ENCODE results near the gene SERINC5. TPM values are rescaled to one million over a fixed set of nuclear protein-coding genes. Genes with fewer than 3 reads are reported as not detected.
"Not testable (repeated sequence)": the region's sequence is repeated elsewhere in the genome, so short reads cannot be mapped to it uniquely, and the experiment has no call there.

The SERINC5 gene
- total RNA-seq, 1 donor from 2014 or later: 14.8 TPM

DNA sequence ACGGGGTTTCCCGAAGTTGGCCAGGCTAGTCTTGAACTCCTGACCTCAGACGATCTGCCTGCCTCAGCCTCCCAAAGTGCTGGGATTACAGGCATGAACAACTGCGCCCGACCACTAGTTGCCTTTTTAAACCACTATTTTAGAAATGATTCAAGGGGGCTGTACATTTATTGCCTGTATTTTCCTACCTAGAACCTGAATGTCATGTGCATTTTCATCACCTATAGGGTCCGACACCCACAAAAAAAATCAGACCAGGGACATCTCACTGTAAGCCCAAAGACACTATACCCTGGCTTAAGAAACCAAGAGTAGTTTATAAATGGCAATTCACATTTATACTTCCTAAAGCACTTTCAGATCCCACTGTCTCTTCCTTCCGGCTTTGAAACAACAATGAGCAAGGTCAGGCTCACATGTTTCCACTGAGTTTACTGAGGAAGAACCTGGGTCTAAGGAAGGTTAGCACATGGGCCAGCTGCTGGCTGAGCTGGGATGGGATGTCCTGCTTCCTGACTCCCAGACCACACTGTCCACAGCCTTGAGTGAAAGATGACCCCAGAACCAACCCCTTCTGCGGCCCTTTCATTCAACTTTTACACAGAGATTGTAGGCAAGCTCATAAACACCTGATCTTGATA, 87.3 kb downstream of the SERINC5 start:
- peak; percentile 47 for DNase-seq

DNA sequence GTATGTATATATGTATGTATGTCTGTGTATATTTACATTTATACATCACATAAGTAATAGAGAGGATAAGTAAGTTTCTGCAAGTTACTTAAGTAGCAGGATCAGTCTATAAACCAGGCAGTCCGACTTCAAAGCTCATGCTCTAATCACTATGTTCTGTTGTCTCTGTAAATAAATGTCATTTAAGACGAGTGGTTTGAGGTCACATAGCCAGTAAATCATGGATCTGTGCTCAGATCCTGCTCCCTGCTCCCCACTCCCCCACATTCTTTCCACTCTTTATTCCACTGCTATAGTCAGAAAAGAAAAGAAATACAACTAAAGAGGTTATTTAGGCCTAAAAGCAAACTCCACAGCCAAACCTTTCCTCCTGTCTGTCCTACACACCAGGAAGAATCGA, 90.4 kb downstream of the SERINC5 start:
- no peak for DNase-seq

DNA sequence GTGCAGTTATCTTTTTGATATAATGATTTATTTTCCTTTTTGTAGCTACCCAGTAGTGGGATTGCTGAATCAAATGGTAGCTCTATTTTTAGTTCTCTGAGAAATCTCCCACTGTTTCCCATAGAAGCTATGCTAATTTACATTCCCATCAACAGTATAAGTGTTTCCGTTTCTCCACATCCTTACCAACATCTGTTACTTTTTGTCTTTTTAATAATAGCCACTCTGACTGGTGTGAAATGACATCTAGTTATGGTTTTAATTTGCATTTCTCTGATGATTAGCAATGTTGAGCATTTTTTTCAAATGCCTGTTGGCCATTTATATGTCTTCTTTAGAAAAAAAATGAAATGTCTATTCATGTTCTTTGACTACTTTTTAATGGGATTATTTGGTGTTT, 94.7 kb downstream of the SERINC5 start:
- no peak for DNase-seq

DNA sequence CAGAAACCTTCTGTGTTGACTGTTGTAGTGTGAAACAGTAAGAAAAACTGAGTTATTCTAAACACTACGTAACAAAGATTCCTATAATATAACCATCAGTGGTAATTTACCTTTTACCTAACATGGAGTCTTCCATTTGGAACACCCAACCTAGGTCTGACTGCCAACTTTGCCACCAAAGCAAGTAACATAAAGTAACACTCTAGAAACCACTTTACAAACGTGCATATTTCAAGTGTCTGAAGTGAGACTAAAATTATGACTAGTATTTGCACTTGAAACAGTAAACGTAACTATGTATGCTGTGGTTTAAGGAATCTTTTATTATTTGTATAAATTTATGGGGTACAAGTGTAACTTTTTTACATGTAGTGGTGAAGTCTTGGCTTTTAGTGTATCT, 95.6 kb downstream of the SERINC5 start:
- no peak for DNase-seq

DNA sequence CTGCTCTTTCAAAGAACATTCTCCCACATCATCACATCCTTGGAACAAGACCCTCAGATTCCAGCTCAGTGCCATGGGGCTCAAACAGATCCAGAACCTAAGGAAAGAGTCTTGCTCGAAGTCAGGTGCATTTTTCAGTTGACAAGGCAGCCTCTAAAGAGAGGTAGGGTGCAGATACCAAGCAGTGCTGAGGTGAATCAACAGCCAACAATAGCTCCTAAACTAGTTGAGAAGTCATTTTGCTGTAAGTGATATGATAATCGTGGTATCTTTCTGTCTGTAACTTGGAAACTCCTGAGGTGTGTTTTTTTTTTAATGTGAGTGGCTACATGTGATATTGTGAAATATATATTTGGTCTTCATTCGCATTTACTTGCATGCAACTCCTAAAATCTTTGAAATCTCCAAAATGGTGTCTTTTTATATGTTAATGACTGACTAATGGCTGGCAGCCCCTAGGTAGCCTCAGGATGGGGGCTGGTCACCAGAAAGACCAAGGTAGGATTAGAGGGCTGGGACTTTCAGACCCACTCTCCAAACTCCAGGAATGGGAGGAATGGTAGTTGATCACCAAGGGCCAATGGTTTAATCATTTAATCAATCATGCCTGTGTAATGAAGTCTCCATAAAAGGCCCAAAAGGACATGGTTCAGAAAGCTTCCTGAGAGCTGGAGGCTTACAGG, 96.6 kb downstream of the SERINC5 start:
- no peak for DNase-seq

DNA sequence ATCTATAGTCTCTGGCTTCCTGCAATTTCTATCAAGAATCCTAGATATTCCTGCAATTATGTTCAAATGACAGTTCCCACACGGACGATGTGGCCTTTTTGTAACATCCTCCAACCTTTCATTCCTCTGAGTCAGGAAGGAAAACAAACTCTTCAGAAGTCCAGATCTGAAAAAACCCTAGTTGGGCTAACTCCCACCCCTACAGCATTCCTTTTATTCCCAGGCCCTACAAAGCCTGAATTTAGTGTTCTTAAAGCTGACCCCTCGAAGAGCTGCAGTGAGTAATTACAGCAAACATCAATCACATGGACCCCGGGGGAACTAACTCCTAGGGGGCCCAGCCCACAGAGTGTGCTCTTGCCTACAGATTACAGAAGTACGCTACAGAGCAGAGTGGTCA, 99.7 kb downstream of the SERINC5 start:
- DNase-seq: no peak

DNA sequence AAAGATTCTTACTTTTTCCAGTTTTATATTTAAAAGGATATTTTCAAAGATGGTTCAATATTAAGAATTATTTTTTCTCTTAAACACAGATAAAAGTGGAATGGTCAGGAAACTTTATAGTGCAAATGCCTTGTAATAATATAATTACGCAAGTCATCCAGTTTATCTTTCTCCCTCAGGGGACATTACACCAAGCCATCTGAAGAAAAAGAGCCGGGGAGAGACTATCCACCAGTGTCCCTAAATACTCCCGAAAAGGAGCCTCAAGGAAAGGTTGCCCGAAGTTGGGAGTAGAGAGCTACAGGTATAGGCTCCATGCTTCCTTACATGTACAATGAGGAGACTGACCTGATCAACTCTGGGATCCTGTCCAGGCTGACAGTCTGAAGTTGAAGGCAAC, 101.1 kb downstream of the SERINC5 start:
- DNase-seq: no peak

DNA sequence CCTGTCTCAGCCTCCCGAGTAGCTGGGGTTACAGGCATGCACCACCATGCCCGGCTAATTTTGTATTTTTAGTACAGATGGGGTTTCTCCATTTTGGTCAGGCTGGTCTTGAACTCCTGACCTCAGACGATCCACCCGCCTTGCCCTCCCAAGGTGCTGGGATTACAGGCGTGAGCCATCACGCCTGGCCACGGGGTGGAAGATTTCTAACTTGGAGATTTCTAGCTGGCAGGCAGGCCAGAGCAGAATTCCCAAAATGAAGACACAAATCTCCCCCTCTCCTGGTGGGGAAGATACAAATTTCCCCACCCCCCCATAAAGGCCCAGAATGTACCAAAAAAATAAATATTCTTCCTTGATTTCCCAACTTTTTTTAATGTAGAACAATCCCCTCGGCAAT, 101.6 kb downstream of the SERINC5 start:
- not testable (repeated sequence) for DNase-seq

DNA sequence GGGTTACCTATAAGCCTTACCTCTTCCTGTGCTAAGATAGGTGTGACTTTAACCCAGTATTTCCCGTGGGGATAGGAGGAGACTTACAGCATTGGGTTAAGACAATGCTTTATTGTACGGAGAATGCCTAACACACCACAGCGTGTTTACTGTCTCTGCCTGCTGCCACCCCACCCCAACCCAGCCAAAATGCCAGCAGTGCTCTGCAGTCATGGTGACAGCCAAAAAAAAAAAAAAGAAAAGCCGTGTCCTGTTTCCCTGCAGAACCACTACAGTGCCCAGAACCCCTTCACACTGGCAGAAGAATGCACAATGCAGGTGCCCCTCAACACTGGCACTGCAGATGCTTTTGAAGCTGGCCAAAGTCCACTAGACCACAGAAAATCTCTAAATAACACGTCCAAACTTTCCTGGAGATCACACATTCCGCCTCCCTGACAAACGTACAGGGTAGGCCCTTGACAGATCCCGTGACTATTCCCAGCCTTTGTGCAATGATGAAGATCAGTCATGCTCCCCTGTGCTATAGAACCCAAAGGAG, 102.2 kb downstream of the SERINC5 start:
- DNase-seq: no peak

DNA sequence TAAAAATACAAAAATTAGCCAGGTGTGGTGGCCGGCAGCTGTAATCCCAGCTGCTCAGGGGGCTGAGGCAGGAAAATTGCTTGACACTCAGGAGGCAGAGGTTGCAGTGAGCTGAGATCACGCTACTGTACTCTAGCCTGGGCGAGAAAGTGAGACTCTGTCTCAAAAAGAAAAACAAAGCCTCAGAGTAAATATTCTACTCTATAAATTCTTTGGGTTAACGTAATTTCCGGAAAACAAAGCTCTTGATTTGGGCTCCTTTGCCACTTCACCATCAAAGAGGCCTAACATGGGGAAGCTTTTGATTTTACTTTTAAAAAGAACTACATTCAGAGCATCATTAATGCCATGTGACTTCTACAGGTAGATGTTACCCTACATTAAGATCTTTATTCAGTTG, 103.1 kb downstream of the SERINC5 start:
- DNase-seq: no peak

DNA sequence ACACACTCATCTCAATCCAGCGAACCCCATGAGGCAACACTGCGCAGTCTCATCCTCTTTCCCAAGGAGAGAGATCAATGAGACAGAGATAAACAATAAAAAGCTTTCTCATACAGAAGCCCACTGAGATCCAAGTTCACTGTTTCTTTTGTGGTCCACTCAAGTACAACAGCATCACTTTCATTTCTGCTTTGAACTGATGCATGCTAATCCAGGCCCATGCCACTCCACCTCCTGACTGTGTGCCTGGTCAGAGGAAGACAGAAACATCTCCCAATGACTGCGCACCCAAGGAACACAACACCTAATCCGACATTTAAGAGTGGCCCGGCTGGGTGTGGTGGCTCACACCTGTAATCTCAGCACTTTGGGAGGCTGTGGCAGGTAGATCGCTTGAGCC, 104.0 kb downstream of the SERINC5 start:
- no peak for DNase-seq

DNA sequence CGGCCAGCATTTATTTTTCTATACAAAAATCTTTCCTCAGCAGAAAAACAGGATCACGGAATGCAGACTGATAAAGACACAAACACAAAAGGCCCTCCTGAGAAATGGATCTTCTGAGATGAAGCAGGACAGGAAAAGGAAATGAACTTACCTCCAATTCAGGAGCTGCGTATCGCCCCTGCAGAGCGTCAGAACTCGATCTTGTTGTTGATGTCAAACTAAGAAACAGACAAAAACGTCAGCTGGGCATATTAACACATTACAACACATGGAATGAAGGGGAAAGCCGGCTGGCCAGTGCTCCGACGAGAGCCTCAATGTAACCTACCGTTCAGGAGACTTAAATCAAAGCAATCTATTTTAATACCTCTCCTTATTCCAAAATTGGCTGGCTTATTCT, 105.1 kb downstream of the SERINC5 start:
- no peak for DNase-seq

DNA sequence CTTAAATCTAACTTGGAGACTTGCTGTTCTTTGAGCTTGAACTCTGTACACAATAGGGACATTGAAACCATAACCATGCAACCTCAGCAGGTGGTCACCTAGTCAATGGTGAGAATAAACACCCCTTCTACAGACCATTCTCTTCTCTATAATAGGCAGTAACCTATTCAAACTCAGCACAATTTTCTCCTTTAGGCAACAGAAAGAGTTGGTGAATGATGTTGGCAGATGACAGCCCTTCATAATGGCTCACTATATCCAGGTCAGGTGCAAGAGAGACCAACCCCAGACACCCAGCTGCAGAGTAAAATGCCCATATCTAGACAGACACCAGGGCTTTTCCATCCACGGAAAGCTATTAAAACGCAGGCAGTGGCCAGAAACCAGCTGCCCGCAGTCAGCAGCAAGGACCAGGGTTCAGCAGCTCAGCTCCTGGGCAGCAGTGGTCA, 106.7 kb downstream of the SERINC5 start:
- no peak for DNase-seq

DNA sequence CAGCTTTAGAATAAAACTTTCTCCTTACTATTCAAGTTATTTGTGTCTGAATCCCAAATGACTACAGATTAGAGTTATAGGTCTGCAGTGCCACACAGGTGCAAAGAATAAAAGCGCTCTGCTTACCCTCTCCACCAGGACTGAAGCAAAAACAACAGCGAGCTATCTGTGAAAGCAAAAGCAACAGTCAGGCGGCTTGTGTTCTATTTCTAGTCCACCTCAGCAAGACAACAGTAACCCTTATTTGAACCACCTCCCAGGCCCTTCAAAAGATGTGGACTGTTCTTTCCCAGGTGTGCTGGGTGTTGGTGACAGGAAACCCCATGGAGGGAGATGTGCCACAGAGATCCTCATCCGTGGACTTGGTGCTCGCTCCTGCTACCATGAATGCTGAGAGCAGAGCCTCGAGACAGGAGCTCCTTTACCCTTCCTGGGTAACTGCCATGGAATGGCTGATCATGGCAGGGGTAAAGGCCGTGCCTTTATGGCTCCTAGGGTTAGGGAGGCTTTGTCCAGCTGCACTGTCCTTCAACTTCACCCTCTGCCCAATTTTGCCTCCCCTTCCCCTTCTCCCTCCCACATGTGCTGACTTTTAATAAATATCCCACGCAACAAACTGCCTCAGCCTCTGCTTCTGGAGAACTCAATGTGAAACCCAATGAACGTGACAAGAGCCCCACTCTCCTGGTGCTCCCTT, 108.6 kb downstream of the SERINC5 start:
- DNase-seq: no peak

DNA sequence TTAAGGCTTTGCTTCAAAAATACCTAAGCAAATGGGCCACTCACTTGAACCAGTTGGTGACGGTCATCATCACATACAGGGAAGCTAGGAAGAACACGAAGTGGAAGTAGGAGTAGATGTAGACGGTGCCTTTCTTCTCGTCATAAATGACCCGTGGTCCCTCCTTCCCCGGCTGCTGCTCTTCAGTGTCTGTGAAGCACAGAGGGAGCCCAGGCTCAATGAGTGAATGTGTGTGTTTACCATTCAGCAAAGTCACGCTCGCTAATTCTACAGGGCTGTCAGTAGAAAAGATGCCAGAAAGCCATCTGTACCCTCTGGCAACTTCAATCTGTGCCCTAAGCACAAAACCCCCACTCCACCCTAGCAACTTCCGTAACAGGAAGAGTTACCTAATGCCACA, 109.8 kb downstream of the SERINC5 start:
- no peak for DNase-seq

DNA sequence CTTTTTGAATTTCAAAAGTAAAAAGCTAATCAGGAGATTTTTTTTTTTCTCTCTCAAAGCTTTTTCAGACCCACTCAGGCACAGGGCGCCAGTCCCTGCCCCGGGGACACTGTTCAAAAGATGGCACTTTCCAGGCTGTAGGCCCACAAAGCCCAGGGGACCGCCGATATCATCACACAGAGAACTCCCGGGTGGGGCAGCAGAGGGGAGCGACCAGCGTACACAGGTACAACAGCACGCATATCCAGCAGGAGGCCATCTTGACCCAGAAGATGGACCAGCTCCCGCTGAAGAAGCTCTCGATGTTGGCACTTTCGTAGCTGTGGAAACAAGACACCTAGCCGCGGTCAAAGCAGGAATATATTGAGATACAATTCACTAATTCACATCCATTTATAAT, 112.4 kb downstream of the SERINC5 start:
- DNase-seq: no peak

DNA sequence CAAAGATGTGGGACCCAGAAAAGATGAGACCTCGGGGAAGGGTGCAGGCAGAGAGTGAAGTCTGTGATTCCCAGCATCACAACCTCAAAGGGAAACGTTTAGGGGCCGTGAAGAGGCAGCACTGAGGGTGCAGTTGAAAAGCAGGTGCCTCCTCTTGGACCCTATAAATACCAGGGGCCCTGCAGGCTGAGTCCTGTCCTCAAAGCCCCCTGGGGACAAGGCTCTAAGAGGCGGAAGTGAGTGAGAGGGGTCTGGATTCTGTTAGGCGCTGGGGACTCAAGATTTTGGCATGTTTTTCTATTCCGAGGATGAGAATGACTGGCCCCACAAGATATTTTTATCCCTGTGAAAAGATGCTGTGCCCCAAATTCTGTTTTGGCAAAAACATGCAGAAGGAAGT, 112.9 kb downstream of the SERINC5 start:
- no peak for DNase-seq

DNA sequence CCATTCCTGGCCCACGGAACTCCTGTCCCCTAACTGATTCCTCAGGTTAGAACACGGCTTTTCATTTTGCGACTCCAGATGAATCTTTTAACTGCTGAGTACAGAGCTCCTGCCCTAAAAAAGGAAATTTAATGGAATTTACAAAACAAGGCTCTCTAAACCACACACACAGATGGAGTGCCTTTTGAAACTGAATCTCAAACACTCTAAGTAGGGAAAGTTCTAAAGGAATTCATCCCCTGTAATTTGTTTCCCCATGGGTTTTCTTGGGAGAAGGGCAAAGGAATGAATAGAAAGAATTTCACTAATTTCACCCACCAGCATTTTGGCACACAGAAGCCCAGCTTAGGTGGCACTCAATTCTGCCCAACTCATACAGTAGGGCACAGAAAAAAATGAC, 114.2 kb downstream of the SERINC5 start:
- no peak for DNase-seq

DNA sequence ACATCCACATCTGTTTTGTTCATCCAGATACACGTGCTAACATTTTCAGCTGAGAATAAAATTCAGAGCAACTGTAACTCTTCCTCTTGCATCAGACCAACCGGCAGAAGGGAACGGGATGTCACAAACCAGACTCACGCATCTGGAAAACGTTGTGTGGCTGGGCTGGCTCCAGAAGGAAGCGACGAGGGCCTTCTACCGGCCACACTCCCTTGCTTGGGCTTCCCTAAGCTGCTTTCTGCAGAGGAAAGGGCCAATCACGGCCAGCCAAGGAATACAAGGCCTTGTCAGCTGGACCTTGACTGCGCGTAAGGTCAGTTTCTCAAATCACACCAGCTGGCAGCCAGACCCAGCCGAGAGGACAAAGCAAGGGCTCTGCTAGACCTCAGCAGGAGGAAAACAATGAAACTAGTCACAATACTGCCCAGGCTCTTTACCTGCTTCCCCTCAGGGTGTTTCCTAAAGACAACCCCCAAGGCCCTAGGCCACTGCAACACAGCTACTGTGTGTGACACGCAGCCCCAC, 114.6 kb downstream of the SERINC5 start:
- DNase-seq: peak; percentile 8

DNA sequence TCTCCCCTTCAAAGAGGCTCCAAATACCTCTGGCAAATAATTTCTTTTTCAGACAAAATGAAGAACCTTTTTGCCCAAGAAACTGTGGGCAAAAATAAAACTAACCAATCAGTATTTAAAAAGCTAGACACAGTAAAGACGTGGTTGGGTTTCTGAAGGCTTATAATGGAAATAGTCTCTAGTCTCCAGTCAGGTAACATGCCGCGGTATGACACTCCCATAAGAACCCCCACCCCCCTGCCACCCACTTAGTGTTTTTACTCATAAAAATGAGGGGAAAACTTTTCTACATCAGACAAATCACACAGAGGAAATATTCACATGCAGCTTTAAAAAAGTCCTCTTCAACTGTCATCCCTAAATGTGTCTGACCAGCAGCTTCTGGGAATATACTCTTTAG, 115.4 kb downstream of the SERINC5 start:
- no peak for DNase-seq

DNA sequence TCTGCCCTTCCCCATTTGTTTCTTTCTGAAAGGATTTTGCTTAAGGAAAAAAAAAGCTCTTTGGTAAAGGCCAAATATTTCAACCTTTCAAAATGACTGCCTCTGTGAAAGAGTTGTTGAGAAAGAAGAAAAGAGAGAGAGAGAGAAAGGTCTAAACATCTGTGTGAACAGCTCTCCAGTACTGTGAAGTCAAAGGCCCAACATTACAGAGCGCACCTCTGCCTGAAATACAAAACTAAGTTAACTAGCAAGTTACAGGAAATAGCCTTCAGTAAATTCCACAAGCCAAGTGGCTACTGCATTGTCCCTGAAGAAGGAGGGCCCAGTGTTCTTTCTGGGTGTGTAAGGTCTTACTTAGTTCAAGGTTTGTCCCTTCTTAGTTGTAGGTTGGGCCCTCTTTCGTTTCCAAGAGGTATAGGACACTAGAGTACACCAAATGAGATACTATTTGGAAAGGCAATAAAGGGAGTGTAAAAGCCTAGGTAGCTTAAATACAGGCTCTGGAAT, 116.3 kb downstream of the SERINC5 start:
- DNase-seq: no peak

DNA sequence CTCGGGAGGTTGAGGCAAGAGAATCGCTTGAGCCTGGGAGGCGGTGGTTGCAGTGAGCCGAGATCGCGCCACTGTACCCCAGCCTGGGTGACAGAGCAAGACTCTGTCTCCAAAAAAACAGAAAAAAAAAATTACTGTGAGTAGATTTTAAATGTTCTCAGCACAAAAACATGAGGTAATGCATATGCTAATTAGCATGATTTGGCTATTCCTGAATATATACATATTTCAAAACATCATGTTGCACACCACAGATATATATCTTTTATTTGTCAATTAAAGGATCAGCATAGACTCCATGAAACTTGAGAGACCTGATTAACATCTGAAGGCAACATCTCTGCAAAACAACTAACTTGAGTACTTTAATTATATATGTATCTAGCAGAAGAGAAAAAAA, 117.4 kb downstream of the SERINC5 start:
- DNase-seq: no peak

DNA sequence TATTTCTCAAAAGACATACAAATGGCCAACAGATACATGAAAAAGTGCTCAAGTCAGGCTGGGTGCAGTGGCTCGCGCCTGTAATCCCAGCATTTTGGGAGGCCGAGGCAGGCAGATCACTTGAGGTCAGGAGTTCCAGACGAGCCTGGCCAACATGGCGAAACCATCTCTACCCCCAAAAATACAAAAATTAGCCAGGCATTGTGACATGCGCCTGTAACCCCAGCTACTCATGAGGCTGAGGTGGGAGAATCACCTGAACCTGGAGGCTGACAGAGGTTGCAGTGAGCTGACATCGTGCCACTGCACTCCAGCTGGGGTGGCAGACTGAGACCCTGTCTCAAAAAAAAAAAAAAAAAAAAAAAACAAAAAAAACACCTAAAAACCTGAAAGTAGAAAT, 119.0 kb downstream of the SERINC5 start:
- DNase-seq: not testable (repeated sequence)
